Measurements from ENCODE around the gene TMEM14A.
"Not testable (repeated sequence)": the region's sequence is repeated elsewhere in the genome, so short reads cannot be mapped to it uniquely, and the experiment has no call there.

Gene TMEM14A

GRCh38 chr6:52706001-52706400 is 35.1 kb downstream of the TMEM14A start:
- no peak for TF ChIP-seq CTCF (conservative IDR thresholded peaks at IDR 0.05; ENCODE audit: low read depth, low read length)
- H3K4me3 ChIP-seq (ENCODE audit: low read length): no peak overlapping the region
- DNase-seq (ENCODE audit: low read depth): no peak

- H3K4me3 ChIP-seq (ENCODE audit: low read length): no peak overlapping the region
- TF ChIP-seq CTCF (conservative IDR thresholded peaks at IDR 0.05; ENCODE audit: low read depth, low read length): no peak
- DNase-seq (ENCODE audit: low read depth): no peak
Measured at GRCh38 chr6:52707963-52708680, 37.2 kb downstream of the TMEM14A start.

- no peak for DNase-seq (ENCODE audit: low read depth)
- no peak for TF ChIP-seq CTCF (conservative IDR thresholded peaks at IDR 0.05; ENCODE audit: low read depth, low read length)
- no peak overlapping the region for H3K4me3 ChIP-seq (ENCODE audit: low read length)
Measured at GRCh38 chr6:52712136-52712535, 41.2 kb downstream of the TMEM14A start.

- DNase-seq (ENCODE audit: low read depth); H3K4me3 ChIP-seq (ENCODE audit: low read length): not testable (repeated sequence)
Measured at GRCh38 chr6:52714761-52715160, 43.8 kb downstream of the TMEM14A start.

- no peak for DNase-seq (ENCODE audit: low read depth)
- no peak overlapping the region for H3K4me3 ChIP-seq (ENCODE audit: low read length)
- no peak for TF ChIP-seq CTCF (conservative IDR thresholded peaks at IDR 0.05; ENCODE audit: low read depth, low read length)
Measured at GRCh38 chr6:52718550-52718949, 47.6 kb downstream of the TMEM14A start.

- DNase-seq (ENCODE audit: low read depth): no peak
- H3K4me3 ChIP-seq (ENCODE audit: low read length): no peak overlapping the region
- TF ChIP-seq CTCF (conservative IDR thresholded peaks at IDR 0.05; ENCODE audit: low read depth, low read length): no peak
Measured at GRCh38 chr6:52720321-52720720, 49.4 kb downstream of the TMEM14A start.

GRCh38 chr6:52724042-52724405 is 53.1 kb downstream of the TMEM14A start:
- DNase-seq (ENCODE audit: low read depth): no peak

More at GRCh38 chr6:52724042-52724405, 53.1 kb downstream of the TMEM14A start:
- H3K4me3 ChIP-seq (ENCODE audit: low read length): no peak overlapping the region
- no peak for TF ChIP-seq CTCF (conservative IDR thresholded peaks at IDR 0.05; ENCODE audit: low read depth, low read length)

Data from retinal pigment epithelial cell (primary cell).